ENCODE data around the gene COA8. TPM values are rescaled to one million over a fixed set of nuclear protein-coding genes. Genes with fewer than 3 reads are reported as not detected.

COA8 gene
- total and polyA plus RNA-seq, 2 of the 13 experiments (the other 11 are each of a cell fraction or from before 2014, with no cell fraction given), result 10.9 to 25.1 TPM

- peak; percentile 35; the same call in 1 of the 2 replicates for TF ChIP-seq ZNF687 (CRISPR knock-in tag; IDR thresholded peaks at IDR 0.05)
- peak; percentile 44; the same call in 1 of the 2 replicates for TF ChIP-seq UBTF (CRISPR knock-in tag; IDR thresholded peaks at IDR 0.05)
- TF ChIP-seq FOSL1 (CRISPR knock-in tag; IDR thresholded peaks at IDR 0.05; ENCODE audit: borderline replicate concordance), result no peak
- TF ChIP-seq THAP9 (CRISPR knock-in tag; IDR thresholded peaks at IDR 0.05; ENCODE audit: borderline replicate concordance), result 0 out of 2 replicates have a peak, but pooled peaks have one; percentile 23
- no peak for TF ChIP-seq ZNF44 (CRISPR knock-in tag; IDR thresholded peaks at IDR 0.05)
- no peak for TF ChIP-seq MAF1 (CRISPR knock-in tag; IDR thresholded peaks at IDR 0.05; ENCODE audit: borderline replicate concordance)
Measured at GRCh38 chr14:103623883-103624482, 61.2 kb downstream of the COA8 start (continued).

All from HepG2 (cell line).